Measurements from ENCODE around the gene ATP8B1. TPM values are rescaled to one million over a fixed set of nuclear protein-coding genes. Genes with fewer than 3 reads are reported as not detected.

The ATP8B1 gene
- total RNA-seq, 4 donors from 2014 or later, result 97.3 to 115 (median 103) TPM

DNA sequence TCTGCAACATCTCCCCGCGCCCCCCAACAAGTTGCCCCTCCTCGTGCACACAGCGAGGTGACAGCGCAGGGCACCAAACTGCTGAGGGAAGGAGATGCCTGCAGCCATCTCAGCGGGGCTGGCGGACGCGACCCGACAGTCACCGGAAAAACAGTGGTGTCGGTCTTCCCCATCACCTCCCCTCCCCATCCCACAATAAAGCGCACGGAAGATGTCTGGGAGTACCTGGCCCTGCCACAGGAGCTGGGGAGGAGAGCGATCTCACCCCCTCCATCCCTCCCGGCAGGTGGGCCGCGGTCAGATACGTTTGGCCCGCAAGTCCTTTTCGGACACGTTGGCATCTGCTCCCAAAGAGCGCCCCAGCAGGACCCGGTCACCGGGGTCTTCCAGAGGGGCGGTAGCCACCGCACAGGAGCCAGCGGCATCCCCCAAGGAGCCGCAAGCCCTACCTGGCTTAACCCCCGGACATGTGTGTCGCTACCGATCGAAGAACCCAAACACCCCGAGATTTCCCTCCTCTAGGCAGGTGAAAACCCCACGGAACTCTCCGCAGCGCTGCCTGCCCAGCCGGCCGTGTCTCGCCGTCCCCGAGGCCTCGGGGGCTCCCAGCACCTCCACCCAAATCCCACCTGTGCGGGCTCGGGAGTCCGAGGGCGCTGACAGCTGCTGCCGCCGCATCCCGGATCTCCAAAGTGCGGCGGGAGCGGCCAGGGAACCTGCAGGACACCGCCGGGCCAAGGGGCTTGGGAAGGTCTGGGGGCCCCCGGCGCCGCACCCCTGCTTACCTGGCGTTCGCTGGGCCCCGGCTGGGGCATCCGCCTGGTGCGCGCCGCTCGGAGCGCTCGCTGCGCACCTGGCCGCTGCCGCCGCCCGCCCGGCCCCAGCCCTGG, 657 bp downstream of the ATP8B1 start:
- Histone ChIP-seq H3K4me1 (peaks cover 0 to 16% (median 9%) of the 10 kb centered on the region in 4 donors), H3K27me3 (no peaks in the 10 kb centered on the region), H3K36me3 (no peaks in the 10 kb centered on the region), H3K27ac (peak overlapping the region; percentile 52 to 96 (median 82)), H3K9me3 (no peaks in the 10 kb centered on the region), H3K4me3 (peak overlapping the region; percentile 41 to 86 (median 64))
- DNase-seq, result peak in 1 of 3 donors; percentile 60
- no peak for TF ChIP-seq POLR2A (IDR thresholded peaks at IDR 0.05)
- TF ChIP-seq, protein P1, sequence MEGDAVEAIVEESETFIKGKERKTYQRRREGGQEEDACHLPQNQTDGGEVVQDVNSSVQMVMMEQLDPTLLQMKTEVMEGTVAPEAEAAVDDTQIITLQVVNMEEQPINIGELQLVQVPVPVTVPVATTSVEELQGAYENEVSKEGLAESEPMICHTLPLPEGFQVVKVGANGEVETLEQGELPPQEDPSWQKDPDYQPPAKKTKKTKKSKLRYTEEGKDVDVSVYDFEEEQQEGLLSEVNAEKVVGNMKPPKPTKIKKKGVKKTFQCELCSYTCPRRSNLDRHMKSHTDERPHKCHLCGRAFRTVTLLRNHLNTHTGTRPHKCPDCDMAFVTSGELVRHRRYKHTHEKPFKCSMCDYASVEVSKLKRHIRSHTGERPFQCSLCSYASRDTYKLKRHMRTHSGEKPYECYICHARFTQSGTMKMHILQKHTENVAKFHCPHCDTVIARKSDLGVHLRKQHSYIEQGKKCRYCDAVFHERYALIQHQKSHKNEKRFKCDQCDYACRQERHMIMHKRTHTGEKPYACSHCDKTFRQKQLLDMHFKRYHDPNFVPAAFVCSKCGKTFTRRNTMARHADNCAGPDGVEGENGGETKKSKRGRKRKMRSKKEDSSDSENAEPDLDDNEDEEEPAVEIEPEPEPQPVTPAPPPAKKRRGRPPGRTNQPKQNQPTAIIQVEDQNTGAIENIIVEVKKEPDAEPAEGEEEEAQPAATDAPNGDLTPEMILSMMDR (IDR thresholded peaks at IDR 0.05), result no peak

GRCh38 chr18:57801761-57802212, 1.3 kb downstream of the ATP8B1 start:
- no peaks in the 10 kb centered on the region for H3K9me3 ChIP-seq
- H3K27me3 ChIP-seq, result no peaks in the 10 kb centered on the region
- no peak for TF ChIP-seq POLR2A (IDR thresholded peaks at IDR 0.05)
- TF ChIP-seq, protein P1 (IDR thresholded peaks at IDR 0.05), result no peak
- peak overlapping the region in 3 of 4 donors; percentile 82 to 96 (median 83) for H3K27ac ChIP-seq
- peak overlapping the region; percentile 41 to 86 (median 64) for H3K4me3 ChIP-seq
- no peaks in the 10 kb centered on the region for H3K36me3 ChIP-seq
- peaks cover 0 to 16% (median 9%) of the 10 kb centered on the region in 4 donors for H3K4me1 ChIP-seq
- DNase-seq, result peak in 1 of 3 donors; percentile 69

DNA sequence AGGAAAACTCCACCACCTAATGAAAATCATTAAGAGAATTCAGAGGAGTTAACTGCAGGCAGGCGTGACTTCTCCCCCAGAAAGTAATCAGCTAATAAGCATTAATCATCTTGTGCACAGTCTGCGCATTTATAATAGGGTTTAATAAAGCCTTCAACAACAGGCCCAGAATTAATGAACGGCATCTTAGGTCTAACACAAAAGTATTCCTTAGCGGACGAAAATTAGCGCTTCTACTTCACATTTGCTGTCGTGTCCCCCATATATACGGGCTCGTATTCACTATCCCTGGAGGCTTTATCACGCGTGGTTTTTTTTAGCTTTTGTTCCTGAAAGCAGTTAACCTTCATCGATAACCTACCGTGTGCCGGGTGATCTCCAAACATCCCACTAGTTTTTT, 1.8 kb downstream of the ATP8B1 start:
- Histone ChIP-seq H3K9me3 (no peaks in the 10 kb centered on the region), H3K4me3 (peak overlapping the region; percentile 41 to 86 (median 64)), H3K27ac (peak overlapping the region in 3 of 4 donors; percentile 82 to 96 (median 83)), H3K36me3 (no peaks in the 10 kb centered on the region), H3K4me1 (peaks cover 0 to 18% (median 9%) of the 10 kb centered on the region in 4 donors), H3K27me3 (no peaks in the 10 kb centered on the region)
- DNase-seq, result no peak
- no peak for TF ChIP-seq POLR2A (IDR thresholded peaks at IDR 0.05)
- TF ChIP-seq, protein P1 (IDR thresholded peaks at IDR 0.05), result no peak

GRCh38 chr18:57798713-57799373, 4.3 kb downstream of the ATP8B1 start:
- H3K27ac ChIP-seq, result peak overlapping the region in 3 of 4 donors; percentile 60 to 79 (median 74)
- H3K4me1 ChIP-seq, result peaks cover 0 to 27% (median 9%) of the 10 kb centered on the region in 4 donors
- no peaks in the 10 kb centered on the region for H3K27me3 ChIP-seq
- H3K36me3 ChIP-seq, result no peaks in the 10 kb centered on the region
- no peak for TF ChIP-seq POLR2A (IDR thresholded peaks at IDR 0.05)
- TF ChIP-seq, protein P1 (IDR thresholded peaks at IDR 0.05), result no peak
- DNase-seq, result peak in 1 of 3 donors; percentile 50
- H3K9me3 ChIP-seq, result no peaks in the 10 kb centered on the region
- H3K4me3 ChIP-seq, result peak overlapping the region in 1 of 4 donors; percentile 5

GRCh38 chr18:57797209-57797651, 5.9 kb downstream of the ATP8B1 start:
- Histone ChIP-seq H3K4me1 (peaks cover 0 to 38% (median 4%) of the 10 kb centered on the region in 4 donors), H3K9me3 (no peaks in the 10 kb centered on the region), H3K4me3 (peak overlapping the region in 2 of 4 donors; percentile 18 to 23), H3K36me3 (no peaks in the 10 kb centered on the region), H3K27ac (peak overlapping the region in 3 of 4 donors; percentile 60 to 90 (median 79)), H3K27me3 (no peaks in the 10 kb centered on the region)
- peak in 2 of 3 donors; percentile 83 to 84 for DNase-seq
- no peak for TF ChIP-seq POLR2A (IDR thresholded peaks at IDR 0.05)
- TF ChIP-seq, protein P1 (IDR thresholded peaks at IDR 0.05), result no peak
